ENCODE results near the gene KCNAB1.

- no peak for TF ChIP-seq TAF1 (IDR thresholded peaks at IDR 0.05; ENCODE audit: borderline replicate concordance, insufficient read depth, low read length)
- TF ChIP-seq POLR2AphosphoS5 (IDR thresholded peaks at IDR 0.05; ENCODE audit: low read depth, low read length), result no peak
Measured at GRCh38 chr3:156285626-156286025, 165.2 kb downstream of the KCNAB1 start.

Data from PFSK-1 (cell line).